Esophagus squamous epithelium (tissue), 5 donors: ENCODE results near the gene EMC10. TPM values are rescaled to one million over a fixed set of nuclear protein-coding genes. Genes with fewer than 3 reads are reported as not detected.
"Not testable (repeated sequence)": the region's sequence is repeated elsewhere in the genome, so short reads cannot be mapped to it uniquely, and the experiment has no call there.

Experiments
- DNase-seq: peaks from one replicate; lab custom pipeline; 2025; lab: John Stamatoyannopoulos, UW
- H3K27ac ChIP-seq, 4 donors: fragments of 200-600 bp; sonication (generic); one replicate each; pipeline ENCODE4 v1.5.1; 2016 to 2019; ENCODE audit warnings: mild to moderate bottlenecking in 1 of 4
- H3K27me3 ChIP-seq, 4 donors: fragments of 200-600 bp; sonication (generic); 1 replicate in 3 of 4; 2 replicates in 1 of 4; pipeline versions ENCODE4 v1.5.1 to v1.6.0; 2017 to 2021; ENCODE audit warnings: antibody characterized with exemption in 1 of 4
- H3K36me3 ChIP-seq, 3 donors: fragments of 200-600 bp; sonication (generic); one replicate each; pipeline ENCODE4 v1.5.1; 2016 to 2019
- H3K4me1 ChIP-seq, 3 donors: fragments of 200-600 bp; sonication (generic); one replicate each; pipeline ENCODE4 v1.5.1; 2017 to 2019
- H3K4me3 ChIP-seq, 4 donors: fragments of 200-600 bp; sonication (generic); 1 replicate in 3 of 4; 2 replicates in 1 of 4; pipeline ENCODE4 v1.5.1; 2016 to 2019; ENCODE audit warnings: mild to moderate bottlenecking in 2 of 4, moderate library complexity in 1 of 4
- H3K9me3 ChIP-seq, 3 donors: fragments of 200-600 bp; sonication (generic); one replicate each; pipeline ENCODE4 v1.5.1; 2016 to 2019
- POLR2A ChIP-seq, 4 donors: fragments of 450-650 bp; IDR thresholded peaks; one replicate each; pipeline ENCODE4 v1.6.1; 2017; ENCODE audit warnings: antibody characterized with exemption in 4 of 4, mild to moderate bottlenecking in 4 of 4, moderate library complexity in 3 of 4
- WGBS, 2 donors: methylation state at CpG; one replicate each; pipeline ENCODE4 v1.1.5; 2018; 5-methylcytosine and 5-hydroxymethylcytosine counted together
- intact Hi-C: fragments of 100-400 bp; cut with DNase I; formaldehyde crosslinking; loops from one replicate; pipeline ENCODE4 v1.15.0; 2022
- total RNA-seq, 4 donors: library from RNA; depleted of rRNA; stranded (reverse); fragments of >200 nt; gene quantifications; one replicate each; pipeline ENCODE4 v1.1.0, GENCODE V29; 2016
- TF ChIP-seq, protein P1 (sequence below), 6 experiments: fragments of 450-650 bp in 4 of 6; fragments of 200-600 bp in 2 of 6; sonication (generic) in 2 of 6; IDR thresholded peaks; one replicate each; pipeline ENCODE4 v1.5.1; 2016 to 2019; ENCODE audit warnings: antibody characterized with exemption in 6 of 6, mild to moderate bottlenecking in 4 of 6, moderate library complexity in 4 of 6
- donor health status: DM: yes; HTN: yes; CAD: no.

The EMC10 gene
- total RNA-seq, 4 donors from 2014 or later = 50.2 to 76.1 (median 59.7) TPM

DNA sequence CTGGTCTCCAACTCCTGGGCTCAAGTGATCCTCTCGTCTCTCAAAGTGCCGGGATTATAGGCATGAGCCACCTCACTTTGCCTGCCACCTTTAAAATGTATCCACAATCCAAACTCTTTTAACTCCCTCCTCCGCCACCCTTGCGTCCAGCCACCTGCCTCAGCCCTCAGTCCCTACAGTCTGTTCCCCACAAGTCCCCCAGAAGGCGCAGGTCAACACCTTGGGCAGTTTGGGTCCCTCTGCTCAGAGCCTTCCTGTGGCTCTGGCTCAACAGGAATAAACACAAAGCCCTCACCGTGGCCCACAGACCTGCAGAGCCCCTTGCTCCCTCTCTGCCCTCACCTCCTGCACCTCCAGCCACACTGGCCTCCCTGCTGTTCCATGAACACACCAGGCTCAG lies 7.5 kb upstream of the EMC10 start:
- Histone ChIP-seq H3K36me3 (no peaks in the 10 kb centered on the region), H3K27ac (no peak overlapping the region), H3K4me1 (peaks cover 0 to 7% (median 0%) of the 10 kb centered on the region in 3 donors), H3K9me3 (no peaks in the 10 kb centered on the region), H3K4me3 (no peak overlapping the region), H3K27me3 (peaks cover 0 to 19% (median 0%) of the 10 kb centered on the region in 4 donors)
- WGBS, 2 donors = 86 to 92% methylated on average over 5 to 6 of the region's 6 CpGs
- intact Hi-C loops = no loop called here
- no peak for TF ChIP-seq POLR2A (IDR thresholded peaks at IDR 0.05)
- TF ChIP-seq, protein P1, sequence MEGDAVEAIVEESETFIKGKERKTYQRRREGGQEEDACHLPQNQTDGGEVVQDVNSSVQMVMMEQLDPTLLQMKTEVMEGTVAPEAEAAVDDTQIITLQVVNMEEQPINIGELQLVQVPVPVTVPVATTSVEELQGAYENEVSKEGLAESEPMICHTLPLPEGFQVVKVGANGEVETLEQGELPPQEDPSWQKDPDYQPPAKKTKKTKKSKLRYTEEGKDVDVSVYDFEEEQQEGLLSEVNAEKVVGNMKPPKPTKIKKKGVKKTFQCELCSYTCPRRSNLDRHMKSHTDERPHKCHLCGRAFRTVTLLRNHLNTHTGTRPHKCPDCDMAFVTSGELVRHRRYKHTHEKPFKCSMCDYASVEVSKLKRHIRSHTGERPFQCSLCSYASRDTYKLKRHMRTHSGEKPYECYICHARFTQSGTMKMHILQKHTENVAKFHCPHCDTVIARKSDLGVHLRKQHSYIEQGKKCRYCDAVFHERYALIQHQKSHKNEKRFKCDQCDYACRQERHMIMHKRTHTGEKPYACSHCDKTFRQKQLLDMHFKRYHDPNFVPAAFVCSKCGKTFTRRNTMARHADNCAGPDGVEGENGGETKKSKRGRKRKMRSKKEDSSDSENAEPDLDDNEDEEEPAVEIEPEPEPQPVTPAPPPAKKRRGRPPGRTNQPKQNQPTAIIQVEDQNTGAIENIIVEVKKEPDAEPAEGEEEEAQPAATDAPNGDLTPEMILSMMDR (IDR thresholded peaks at IDR 0.05) = no peak
- no peak for DNase-seq

DNA sequence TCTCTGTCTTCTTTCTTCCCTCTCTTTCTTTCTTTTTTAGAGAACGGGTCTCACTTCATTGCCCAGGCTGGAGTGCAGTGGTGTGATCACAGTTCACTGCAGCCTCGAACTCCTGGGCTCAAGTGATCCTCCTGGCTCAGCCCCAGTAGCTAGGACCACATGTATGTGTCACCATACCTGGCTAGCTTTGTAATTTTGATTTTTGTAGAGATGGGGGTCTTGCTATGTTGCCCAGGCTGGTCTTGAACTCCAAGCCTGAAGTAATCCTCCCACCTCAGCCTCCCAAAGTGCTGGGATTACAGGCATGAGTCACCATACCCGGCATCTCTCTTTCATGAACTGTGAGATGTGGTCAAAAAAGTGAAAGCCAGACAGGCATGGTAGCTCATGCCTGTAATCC lies 3.0 kb upstream of the EMC10 start:
- H3K27me3 ChIP-seq, H3K9me3 ChIP-seq, H3K27ac ChIP-seq, H3K4me3 ChIP-seq, intact Hi-C loops, DNase-seq, H3K36me3 ChIP-seq: not testable (repeated sequence)
- peaks cover 9 to 25% (median 10%) of the 10 kb centered on the region in 3 donors for H3K4me1 ChIP-seq
- 40 to 51% methylated on average over 3 of the region's 3 CpGs for WGBS, 2 donors

DNA sequence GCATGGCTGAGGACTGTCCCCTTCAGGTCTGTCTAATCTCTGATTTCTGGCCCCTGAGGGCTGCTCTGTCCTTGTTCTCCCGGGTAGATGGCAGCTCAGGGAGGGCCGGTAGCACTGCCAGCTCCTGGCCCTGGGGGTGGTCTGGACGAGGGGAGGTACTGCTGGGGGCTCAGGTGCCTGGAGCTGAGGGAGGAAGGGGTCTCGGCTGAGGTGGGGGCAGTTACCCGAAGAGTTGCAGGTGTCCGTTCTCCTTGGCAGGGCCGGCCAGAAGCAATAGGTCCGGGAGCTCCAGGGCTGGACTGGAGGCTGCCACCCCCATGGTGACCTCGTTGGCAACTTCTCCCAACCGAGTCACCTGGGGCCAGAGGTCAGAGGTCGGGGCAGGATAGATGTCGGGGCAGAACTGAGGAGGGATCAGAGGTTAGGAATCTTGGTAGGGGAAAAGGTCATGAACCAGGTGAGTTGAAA lies 1.2 kb upstream of the EMC10 start:
- no peak for TF ChIP-seq POLR2A (IDR thresholded peaks at IDR 0.05)
- TF ChIP-seq, protein P1 (IDR thresholded peaks at IDR 0.05) = no peak
- no peaks in the 10 kb centered on the region for H3K9me3 ChIP-seq
- no peaks in the 10 kb centered on the region for H3K27me3 ChIP-seq
- peaks cover 9 to 29% (median 10%) of the 10 kb centered on the region in 3 donors for H3K4me1 ChIP-seq
- no peak overlapping the region for H3K27ac ChIP-seq
- intact Hi-C loops = no loop called here
- no peak for DNase-seq
- peaks cover 0 to 25% (median 0%) of the 10 kb centered on the region in 3 donors for H3K36me3 ChIP-seq
- WGBS, 2 donors = 80 to 88% methylated on average over 6 to 7 of the region's 12 CpGs
- H3K4me3 ChIP-seq = no peak overlapping the region

DNA sequence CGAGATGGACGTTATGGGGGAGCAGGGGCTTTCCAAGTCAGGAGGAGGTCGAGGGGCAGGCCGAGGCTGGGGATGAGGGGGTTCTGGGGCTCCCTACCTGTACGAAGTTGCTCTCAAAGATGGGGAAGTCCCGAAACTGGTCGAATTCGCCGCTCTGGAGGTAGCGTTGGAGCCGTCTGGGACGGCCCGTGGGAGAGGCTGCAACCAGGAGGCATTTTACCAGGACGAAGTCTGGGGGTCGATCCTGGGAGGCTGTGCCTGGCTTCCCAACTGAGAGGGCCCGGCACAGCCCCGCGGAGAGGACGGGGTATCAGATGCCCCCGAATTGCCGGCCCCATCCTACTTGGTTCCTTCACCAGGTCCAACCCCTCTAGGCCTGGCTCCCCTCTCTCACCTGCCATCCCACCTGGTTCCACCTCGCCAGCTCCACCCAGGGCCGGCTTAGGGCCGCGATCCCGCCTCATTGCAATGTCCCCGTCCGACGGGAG lies 527 bp upstream of the EMC10 start:
- intact Hi-C loops = no loop called here
- TF ChIP-seq, protein P1 (IDR thresholded peaks at IDR 0.05) = no peak
- no peak for TF ChIP-seq POLR2A (IDR thresholded peaks at IDR 0.05)
- DNase-seq = no peak
- Histone ChIP-seq H3K27me3 (no peaks in the 10 kb centered on the region), H3K36me3 (peaks cover 0 to 32% (median 6%) of the 10 kb centered on the region in 3 donors), H3K4me3 (peak overlapping the region in 3 of 4 donors; percentile 79 to 92 (median 84)), H3K4me1 (peaks cover 9 to 29% (median 10%) of the 10 kb centered on the region in 3 donors), H3K9me3 (no peaks in the 10 kb centered on the region), H3K27ac (peak overlapping the region in 3 of 4 donors; percentile 49 to 89 (median 83))
- WGBS, 2 donors = 86 to 87% methylated on average over 18 to 19 of the region's 29 CpGs

DNA sequence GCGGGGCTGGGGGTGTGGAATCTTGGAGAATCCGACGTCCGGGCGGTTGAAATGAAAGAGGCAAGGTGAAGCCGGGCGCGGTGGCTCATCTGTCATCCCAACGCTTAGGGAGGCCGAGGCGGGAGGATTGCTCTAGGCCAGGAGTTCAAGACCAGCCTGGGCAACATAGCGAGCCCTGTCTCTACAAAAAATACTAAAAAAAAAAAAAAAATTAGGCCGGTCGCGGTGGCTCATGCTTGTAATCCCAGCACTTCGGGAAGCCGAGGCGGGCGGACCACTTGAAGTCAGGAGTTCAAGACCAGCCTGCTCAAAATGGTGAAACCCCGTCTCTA lies 566 bp downstream of the EMC10 start:
- H3K36me3 ChIP-seq = peaks cover 0 to 43% (median 8%) of the 10 kb centered on the region in 3 donors
- H3K9me3 ChIP-seq = no peaks in the 10 kb centered on the region
- H3K4me3 ChIP-seq = peak overlapping the region; percentile 79 to 92 (median 84)
- DNase-seq = no peak
- H3K27ac ChIP-seq = peak overlapping the region; percentile 81 to 89 (median 82)
- peaks cover 9 to 29% (median 10%) of the 10 kb centered on the region in 3 donors for H3K4me1 ChIP-seq
- TF ChIP-seq POLR2A (IDR thresholded peaks at IDR 0.05) = no peak
- TF ChIP-seq, protein P1 (IDR thresholded peaks at IDR 0.05) = no peak
- 21 to 24% methylated on average over 15 to 20 of the region's 20 CpGs for WGBS, 2 donors
- H3K27me3 ChIP-seq = no peaks in the 10 kb centered on the region
- intact Hi-C loops = no loop called here
